HFF-Myc (cell line): Measurements from ENCODE around the gene HNF4A.

ENCODE experiments used
- DNase-seq: peaks from one replicate; pipeline ENCODE4 v3.0.0-alpha.2; 2011; ENCODE audit warnings: low read depth; ENCODE audit errors: extremely low read depth
- H3K4me3 ChIP-seq: replicated peaks from 2 replicates; pipeline ENCODE4 v1.5.1; 2011; ENCODE audit warnings: low read depth, mild to moderate bottlenecking, control low read depth, low read length
- CTCF ChIP-seq: IDR thresholded peaks from 2 replicates; pipeline ENCODE4 v1.5.1; 2012; ENCODE audit warnings: mild to moderate bottlenecking, low read depth, low read length, control low read depth; ENCODE audit errors: missing control alignments

Gene HNF4A

GRCh38 chr20:44389871-44390270 is 34.4 kb downstream of the HNF4A start:
- no peak for DNase-seq
- no peak overlapping the region for H3K4me3 ChIP-seq
- no peak for TF ChIP-seq CTCF

- no peak for TF ChIP-seq CTCF
- DNase-seq, result no peak
- no peak overlapping the region for H3K4me3 ChIP-seq
Observed at GRCh38 chr20:44390280-44390679, 34.8 kb downstream of the HNF4A start.

GRCh38 chr20:44392088-44392775 is 36.7 kb downstream of the HNF4A start:
- no peak for DNase-seq
- TF ChIP-seq CTCF, result no peak
- no peak overlapping the region for H3K4me3 ChIP-seq

- no peak for TF ChIP-seq CTCF
- no peak overlapping the region for H3K4me3 ChIP-seq
- no peak for DNase-seq
Observed at GRCh38 chr20:44392776-44393607, 37.5 kb downstream of the HNF4A start.

GRCh38 chr20:44393608-44394451 is 38.3 kb downstream of the HNF4A start:
- DNase-seq, result no peak
- no peak overlapping the region for H3K4me3 ChIP-seq
- TF ChIP-seq CTCF, result no peak

GRCh38 chr20:44394452-44394701 is 38.9 kb downstream of the HNF4A start:
- no peak for DNase-seq
- no peak overlapping the region for H3K4me3 ChIP-seq
- no peak for TF ChIP-seq CTCF
